Measurements from ENCODE around the gene AQP2. TPM values are rescaled to one million over a fixed set of nuclear protein-coding genes. Genes with fewer than 3 reads are reported as not detected.

The AQP2 gene
- total and polyA plus RNA-seq, 2 experiments from 2014 or later: 0.71 to 1.4 TPM

DNA sequence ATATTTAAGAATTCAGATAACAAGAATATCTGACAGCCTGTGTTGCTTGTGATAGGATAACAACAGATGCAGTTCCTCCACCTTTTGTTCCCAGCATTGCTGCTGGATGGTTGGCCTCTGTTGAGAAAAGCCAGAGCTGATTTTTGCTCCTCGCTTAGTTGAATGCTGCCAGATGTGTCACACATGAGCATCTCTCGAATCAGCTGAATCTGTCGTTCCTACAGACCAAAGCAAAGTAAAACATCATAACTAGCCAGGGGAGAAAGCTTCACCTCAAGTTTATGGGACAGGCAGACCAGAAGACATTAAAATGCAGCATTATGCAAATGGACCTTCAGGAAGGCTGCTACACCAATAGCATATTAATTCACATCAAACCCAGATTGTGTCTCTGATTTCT is 54.6 kb downstream of the AQP2 start:
- H2AFZ ChIP-seq: no peak overlapping the region
- H3K79me2 ChIP-seq: peaks cover 13% of the 10 kb centered on the region
- H3K4me3 ChIP-seq: no peak overlapping the region
- no peaks in the 10 kb centered on the region for H3K9me3 ChIP-seq (ENCODE audit: low read depth)
- TF ChIP-seq, protein P1, sequence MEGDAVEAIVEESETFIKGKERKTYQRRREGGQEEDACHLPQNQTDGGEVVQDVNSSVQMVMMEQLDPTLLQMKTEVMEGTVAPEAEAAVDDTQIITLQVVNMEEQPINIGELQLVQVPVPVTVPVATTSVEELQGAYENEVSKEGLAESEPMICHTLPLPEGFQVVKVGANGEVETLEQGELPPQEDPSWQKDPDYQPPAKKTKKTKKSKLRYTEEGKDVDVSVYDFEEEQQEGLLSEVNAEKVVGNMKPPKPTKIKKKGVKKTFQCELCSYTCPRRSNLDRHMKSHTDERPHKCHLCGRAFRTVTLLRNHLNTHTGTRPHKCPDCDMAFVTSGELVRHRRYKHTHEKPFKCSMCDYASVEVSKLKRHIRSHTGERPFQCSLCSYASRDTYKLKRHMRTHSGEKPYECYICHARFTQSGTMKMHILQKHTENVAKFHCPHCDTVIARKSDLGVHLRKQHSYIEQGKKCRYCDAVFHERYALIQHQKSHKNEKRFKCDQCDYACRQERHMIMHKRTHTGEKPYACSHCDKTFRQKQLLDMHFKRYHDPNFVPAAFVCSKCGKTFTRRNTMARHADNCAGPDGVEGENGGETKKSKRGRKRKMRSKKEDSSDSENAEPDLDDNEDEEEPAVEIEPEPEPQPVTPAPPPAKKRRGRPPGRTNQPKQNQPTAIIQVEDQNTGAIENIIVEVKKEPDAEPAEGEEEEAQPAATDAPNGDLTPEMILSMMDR (IDR thresholded peaks at IDR 0.05; ENCODE audit: poor library complexity): no peak
- TF ChIP-seq EZH2 (IDR thresholded peaks at IDR 0.05; ENCODE audit: borderline replicate concordance): no peak
- no peak for TF ChIP-seq EZH2phosphoT487 (IDR thresholded peaks at IDR 0.05; ENCODE audit: low read depth, severe bottlenecking, unreplicated experiment)
- 69% methylated on average over 3 of the region's 3 CpGs for WGBS (ENCODE audit: low lambda C conversion rate, missing lambda C conversion rate)
- H3K36me3 ChIP-seq (replicated peaks; ENCODE audit: insufficient read depth, low read depth): no peaks in the 10 kb centered on the region
- H3K27me3 ChIP-seq: no peaks in the 10 kb centered on the region
- no peaks in the 10 kb centered on the region for H4K20me1 ChIP-seq (ENCODE audit: insufficient read depth, poor library complexity, severe bottlenecking)
- no peak overlapping the region for H3K27ac ChIP-seq
- H3K4me2 ChIP-seq: no peak overlapping the region
- H3K9me2 ChIP-seq (replicated peaks; ENCODE audit: insufficient read depth): no peaks in the 10 kb centered on the region
- peaks cover 10% of the 10 kb centered on the region for H3K4me1 ChIP-seq (ENCODE audit: insufficient read depth)
- DNase-seq (ENCODE audit: low spot score): no peak

DNA sequence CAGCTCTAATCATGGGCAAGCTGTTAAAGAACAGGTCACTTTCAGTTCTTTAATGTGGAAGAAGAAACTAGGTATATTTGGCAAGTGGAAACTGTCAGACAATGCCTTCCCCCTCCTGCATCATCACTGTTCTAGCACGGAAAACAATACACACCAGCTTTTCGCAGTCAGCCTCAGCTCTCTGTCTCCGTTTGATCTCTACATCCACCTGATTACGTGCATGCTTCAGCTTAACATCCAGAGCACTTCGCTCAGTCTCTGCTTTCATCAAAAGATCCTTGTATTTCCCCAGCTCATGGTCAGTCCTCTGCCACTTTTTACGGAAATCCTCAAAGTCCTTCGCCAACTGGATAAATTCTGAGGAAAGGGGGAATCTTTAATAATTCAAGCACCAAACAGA is 55.7 kb downstream of the AQP2 start:
- H3K79me2 ChIP-seq: peaks cover 20% of the 10 kb centered on the region
- H3K9me2 ChIP-seq (replicated peaks; ENCODE audit: insufficient read depth): no peaks in the 10 kb centered on the region
- H3K4me2 ChIP-seq: no peak overlapping the region
- no peaks in the 10 kb centered on the region for H3K36me3 ChIP-seq (replicated peaks; ENCODE audit: insufficient read depth, low read depth)
- H3K4me1 ChIP-seq (ENCODE audit: insufficient read depth): peaks cover 10% of the 10 kb centered on the region
- WGBS (ENCODE audit: low lambda C conversion rate, missing lambda C conversion rate): 88% methylated on average over 7 of the region's 7 CpGs
- DNase-seq (ENCODE audit: low spot score): no peak
- no peaks in the 10 kb centered on the region for H4K20me1 ChIP-seq (ENCODE audit: insufficient read depth, poor library complexity, severe bottlenecking)
- no peaks in the 10 kb centered on the region for H3K27me3 ChIP-seq
- no peaks in the 10 kb centered on the region for H3K9me3 ChIP-seq (ENCODE audit: low read depth)
- no peak overlapping the region for H2AFZ ChIP-seq
- TF ChIP-seq EZH2 (IDR thresholded peaks at IDR 0.05; ENCODE audit: borderline replicate concordance) (no peak), EZH2phosphoT487 (IDR thresholded peaks at IDR 0.05; ENCODE audit: low read depth, severe bottlenecking, unreplicated experiment) (no peak)
- TF ChIP-seq, protein P1 (IDR thresholded peaks at IDR 0.05; ENCODE audit: poor library complexity): no peak
- no peak overlapping the region for H3K4me3 ChIP-seq
- no peak overlapping the region for H3K27ac ChIP-seq

DNA sequence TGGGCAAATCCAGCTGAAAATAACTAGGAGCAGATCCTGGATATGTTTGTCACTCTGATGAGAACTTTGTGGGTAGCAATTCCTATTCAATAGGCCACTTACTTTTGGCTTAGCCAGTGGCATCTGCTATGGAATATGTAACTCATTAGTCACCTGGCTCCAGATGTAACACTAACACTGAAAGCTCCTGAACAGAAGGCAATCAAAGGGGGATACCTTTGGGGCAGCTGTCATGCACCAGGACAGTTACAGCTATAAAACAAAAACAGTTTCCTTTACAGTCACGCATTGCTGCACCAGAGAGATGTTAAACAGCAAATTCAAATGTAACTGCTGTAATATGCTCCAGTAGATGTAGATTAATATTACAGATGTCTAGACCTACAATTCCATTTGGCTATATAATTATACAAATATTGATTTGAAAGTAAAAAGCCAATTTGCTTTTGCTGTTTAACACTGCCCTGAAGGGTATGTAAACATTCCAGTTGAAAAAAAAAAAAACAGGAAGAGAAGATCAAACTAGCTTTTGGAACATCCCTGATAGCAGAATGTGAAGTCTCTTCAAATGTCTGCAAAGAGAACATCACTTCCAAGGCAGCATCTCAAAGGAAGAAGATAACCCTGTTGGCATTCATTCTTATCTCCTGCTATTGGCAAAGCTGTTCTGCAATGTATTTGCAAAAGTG is 56.4 kb downstream of the AQP2 start:
- Histone ChIP-seq H3K27me3 (no peaks in the 10 kb centered on the region), H2AFZ (no peak overlapping the region), H3K4me3 (no peak overlapping the region), H3K79me2 (peaks cover 20% of the 10 kb centered on the region), H4K20me1 (ENCODE audit: insufficient read depth, poor library complexity, severe bottlenecking) (no peaks in the 10 kb centered on the region), H3K36me3 (replicated peaks; ENCODE audit: insufficient read depth, low read depth) (no peaks in the 10 kb centered on the region), H3K27ac (no peak overlapping the region), H3K9me3 (ENCODE audit: low read depth) (no peaks in the 10 kb centered on the region), H3K4me1 (ENCODE audit: insufficient read depth) (peaks cover 10% of the 10 kb centered on the region), H3K4me2 (no peak overlapping the region), H3K9me2 (replicated peaks; ENCODE audit: insufficient read depth) (no peaks in the 10 kb centered on the region)
- 74% methylated on average over 1 of the region's 1 CpG for WGBS (ENCODE audit: low lambda C conversion rate, missing lambda C conversion rate)
- DNase-seq (ENCODE audit: low spot score): no peak
- TF ChIP-seq EZH2 (IDR thresholded peaks at IDR 0.05; ENCODE audit: borderline replicate concordance) (no peak), EZH2phosphoT487 (IDR thresholded peaks at IDR 0.05; ENCODE audit: low read depth, severe bottlenecking, unreplicated experiment) (no peak)
- TF ChIP-seq, protein P1 (IDR thresholded peaks at IDR 0.05; ENCODE audit: poor library complexity): no peak

Other genes with a start within 250 kb of the AQP2 start
- 8.3 TPM in 2 replicates for gene FMNL3, start 243.3 kb upstream of the AQP2 start, total RNA-seq
- gene FMNL3, start 243.3 kb upstream of the AQP2 start, polyA plus RNA-seq: 3.6 and 5.8 TPM in 2 replicates
- gene TMBIM6, start 209.2 kb upstream of the AQP2 start, total RNA-seq: 534 and 591 TPM in 2 replicates
- gene TMBIM6, start 209.2 kb upstream of the AQP2 start, polyA plus RNA-seq: 743 and 805 TPM in 2 replicates
- 13.1 and 14.5 TPM in 2 replicates for gene NCKAP5L, start 122.3 kb upstream of the AQP2 start, total RNA-seq
- gene NCKAP5L, start 122.3 kb upstream of the AQP2 start, polyA plus RNA-seq: 26.7 and 32.0 TPM in 2 replicates
- 4.5 and 5.6 TPM in 2 replicates for gene BCDIN3D, start 107.6 kb upstream of the AQP2 start, total RNA-seq
- 3.5 and 5.0 TPM in 2 replicates for gene BCDIN3D, start 107.6 kb upstream of the AQP2 start, polyA plus RNA-seq
- gene FAIM2, start 46.8 kb upstream of the AQP2 start, total RNA-seq: 1.4 and 5.0 TPM in 2 replicates
- 7.3 and 14.0 TPM in 2 replicates for gene FAIM2, start 46.8 kb upstream of the AQP2 start, polyA plus RNA-seq
- 1.2 and 1.3 TPM in 2 replicates for gene AQP5, start 11.1 kb downstream of the AQP2 start, total RNA-seq
- 0.50 and 1.2 TPM in 2 replicates for gene AQP5, start 11.1 kb downstream of the AQP2 start, polyA plus RNA-seq
- not detected in 2 replicates for gene AQP6, start 22.2 kb downstream of the AQP2 start, total RNA-seq
- gene AQP6, start 22.2 kb downstream of the AQP2 start, polyA plus RNA-seq: 0.23 TPM in 1 of 2 replicates, not detected in the other
- 22.1 and 22.2 TPM in 2 replicates for gene RACGAP1, start 74.8 kb downstream of the AQP2 start, total RNA-seq
- 12.6 and 17.3 TPM in 2 replicates for gene RACGAP1, start 74.8 kb downstream of the AQP2 start, polyA plus RNA-seq
- gene ASIC1, start 106.9 kb downstream of the AQP2 start, total RNA-seq: 2.4 and 3.1 TPM in 2 replicates
- 4.6 and 6.7 TPM in 2 replicates for gene ASIC1, start 106.9 kb downstream of the AQP2 start, polyA plus RNA-seq
- gene SMARCD1, start 134.6 kb downstream of the AQP2 start, total RNA-seq: 33.4 and 44.0 TPM in 2 replicates
- 26.1 and 27.9 TPM in 2 replicates for gene SMARCD1, start 134.6 kb downstream of the AQP2 start, polyA plus RNA-seq
- 46.8 and 64.1 TPM in 2 replicates for gene GPD1, start 153.3 kb downstream of the AQP2 start, total RNA-seq
- gene GPD1, start 153.3 kb downstream of the AQP2 start, polyA plus RNA-seq: 20.4 and 30.6 TPM in 2 replicates
- 61.5 and 73.5 TPM in 2 replicates for gene COX14, start 161.5 kb downstream of the AQP2 start, total RNA-seq
- 150 and 186 TPM in 2 replicates for gene COX14, start 161.5 kb downstream of the AQP2 start, polyA plus RNA-seq
- 38.8 and 43.3 TPM in 2 replicates for gene CERS5, start 216.6 kb downstream of the AQP2 start, total RNA-seq
- gene CERS5, start 216.6 kb downstream of the AQP2 start, polyA plus RNA-seq: 53.3 and 69.0 TPM in 2 replicates

All from hepatocyte (in vitro differentiated cells).